Medulla oblongata (tissue), 1 donor: ENCODE data around the gene DCDC2C.

Source experiments
- DNase-seq: peaks from one replicate; pipeline ENCODE4 v3.0.0-alpha.2; 2015; ENCODE audit errors: extremely low spot score

Gene DCDC2C

GRCh38 chr2:3895021-3895420 lies 191.6 kb downstream of the DCDC2C start:
- no peak for DNase-seq
